Left lung (tissue), 10 donors: ENCODE results near the gene DPM1. TPM values are rescaled to one million over a fixed set of nuclear protein-coding genes. Genes with fewer than 3 reads are reported as not detected.

Experiments used
- ATAC-seq: fragments of 200-7000 bp; cut with Tn5 transposase; one replicate; pipeline ENCODE4 v1.9.1; 2020; ENCODE audit warnings: moderate library complexity
- DNase-seq, 4 donors: peaks; one replicate each; pipeline ENCODE4 v3.0.0-alpha.2; 2013 to 2020
- H3K27ac ChIP-seq, 2 donors: fragments of 200-600 bp; sonication (generic) in 1 of 2; one replicate each; pipeline versions ENCODE4 v1.5.0 to v1.8.0; 2020 to 2021
- H3K27me3 ChIP-seq, 2 donors: fragments of 200-600 bp; sonication (generic) in 1 of 2; one replicate each; pipeline versions ENCODE4 v1.5.0 to v1.8.0; 2020 to 2021
- H3K36me3 ChIP-seq, 2 donors: fragments of 200-600 bp; sonication (generic) in 1 of 2; one replicate each; pipeline versions ENCODE4 v1.5.0 to v1.8.0; 2020 to 2021
- H3K4me1 ChIP-seq, 2 donors: fragments of 200-600 bp; one replicate each; pipeline ENCODE4 v1.8.0; 2021
- H3K4me3 ChIP-seq, 2 donors: fragments of 200-600 bp; sonication (generic) in 1 of 2; one replicate each; pipeline versions ENCODE4 v1.5.0 to v1.8.0; 2020 to 2021; ENCODE audit warnings: mild to moderate bottlenecking in 1 of 2
- H3K9me3 ChIP-seq, 2 donors: fragments of 200-600 bp; sonication (generic) in 1 of 2; one replicate each; pipeline versions ENCODE4 v1.5.0 to v1.8.0; 2020 to 2021
- intact Hi-C, 2 donors: fragments of 100-400 bp; cut with DNase I; formaldehyde crosslinking; loops; one replicate each; pipeline versions ENCODE4 v1.11.2 to v1.14.2; 2022
- polyA plus RNA-seq, 6 donors: library from polyadenylated mRNA; unstranded; fragments of 120-200 nt; gene quantifications; one replicate each; pipeline ENCODE4 v1.2.1, GENCODE V29; 2013; ENCODE audit not compliant: insufficient read length in 6 of 6
- total RNA-seq, 2 donors: library from RNA; stranded (reverse); fragmentation: NEBNext Ultra II Directional; extraction: Animal tissue kit (Norgen Biotek cat#: 25700); gene quantifications; one replicate each; pipeline ENCODE4 v1.2.1, GENCODE V29; 2021
- TF ChIP-seq, protein P1 (sequence below), 2 donors: fragments of 200-600 bp; sonication (generic) in 1 of 2; IDR thresholded peaks; one replicate each; pipeline versions ENCODE4 v1.5.0 to v1.8.0; 2021; ENCODE audit warnings: antibody characterized with exemption in 2 of 2
- donor health status: DM: no; HTN: yes; CAD: no.
- donor health status: DM: no; HTN: no; CAD: no.

DPM1 gene
- total and polyA plus RNA-seq, 8 donors = 31.9 to 63.3 (median 56.4) TPM

DNA sequence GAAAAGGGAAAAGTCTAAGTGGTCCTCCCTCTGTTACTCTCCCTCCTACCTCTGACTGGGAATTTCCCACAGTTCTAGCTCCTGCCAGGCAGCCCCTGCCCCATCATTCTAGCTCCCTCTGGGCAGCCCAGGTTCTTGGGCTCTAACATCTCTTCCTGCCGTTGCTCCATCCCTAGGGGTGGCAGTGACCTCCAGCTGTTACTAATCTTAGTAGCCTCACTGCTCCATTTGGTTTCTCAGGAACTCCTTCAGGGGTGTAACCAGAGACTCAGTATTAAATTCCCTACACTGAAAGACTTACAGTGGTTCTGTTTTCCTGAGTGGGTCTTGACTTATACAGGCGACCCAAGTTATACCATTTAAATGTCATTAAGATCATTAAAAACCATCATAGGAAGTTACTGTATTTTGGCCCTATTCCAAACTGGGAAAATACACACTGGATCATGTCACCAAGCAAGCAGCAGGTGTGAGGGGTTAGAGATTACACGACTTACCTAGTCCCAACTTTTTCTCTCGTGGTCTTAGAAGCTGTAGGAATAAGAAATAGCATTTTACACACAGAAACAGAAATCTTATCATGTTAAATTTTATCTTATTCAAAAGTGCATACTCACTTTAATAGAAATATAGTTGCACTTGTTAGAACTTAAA, 10.1 kb downstream of the DPM1 start:
- no peaks in the 10 kb centered on the region for H3K9me3 ChIP-seq
- intact Hi-C loops = no loop called here
- H3K27ac ChIP-seq = no peak overlapping the region
- no peaks in the 10 kb centered on the region for H3K4me1 ChIP-seq
- no peak overlapping the region for H3K4me3 ChIP-seq
- H3K27me3 ChIP-seq = no peaks in the 10 kb centered on the region
- DNase-seq (no peak), ATAC-seq (no peak)
- TF ChIP-seq, protein P1, sequence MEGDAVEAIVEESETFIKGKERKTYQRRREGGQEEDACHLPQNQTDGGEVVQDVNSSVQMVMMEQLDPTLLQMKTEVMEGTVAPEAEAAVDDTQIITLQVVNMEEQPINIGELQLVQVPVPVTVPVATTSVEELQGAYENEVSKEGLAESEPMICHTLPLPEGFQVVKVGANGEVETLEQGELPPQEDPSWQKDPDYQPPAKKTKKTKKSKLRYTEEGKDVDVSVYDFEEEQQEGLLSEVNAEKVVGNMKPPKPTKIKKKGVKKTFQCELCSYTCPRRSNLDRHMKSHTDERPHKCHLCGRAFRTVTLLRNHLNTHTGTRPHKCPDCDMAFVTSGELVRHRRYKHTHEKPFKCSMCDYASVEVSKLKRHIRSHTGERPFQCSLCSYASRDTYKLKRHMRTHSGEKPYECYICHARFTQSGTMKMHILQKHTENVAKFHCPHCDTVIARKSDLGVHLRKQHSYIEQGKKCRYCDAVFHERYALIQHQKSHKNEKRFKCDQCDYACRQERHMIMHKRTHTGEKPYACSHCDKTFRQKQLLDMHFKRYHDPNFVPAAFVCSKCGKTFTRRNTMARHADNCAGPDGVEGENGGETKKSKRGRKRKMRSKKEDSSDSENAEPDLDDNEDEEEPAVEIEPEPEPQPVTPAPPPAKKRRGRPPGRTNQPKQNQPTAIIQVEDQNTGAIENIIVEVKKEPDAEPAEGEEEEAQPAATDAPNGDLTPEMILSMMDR (IDR thresholded peaks at IDR 0.05) = no peak
- H3K36me3 ChIP-seq = peaks cover 0 to 95% of the 10 kb centered on the region in 2 donors

DNA sequence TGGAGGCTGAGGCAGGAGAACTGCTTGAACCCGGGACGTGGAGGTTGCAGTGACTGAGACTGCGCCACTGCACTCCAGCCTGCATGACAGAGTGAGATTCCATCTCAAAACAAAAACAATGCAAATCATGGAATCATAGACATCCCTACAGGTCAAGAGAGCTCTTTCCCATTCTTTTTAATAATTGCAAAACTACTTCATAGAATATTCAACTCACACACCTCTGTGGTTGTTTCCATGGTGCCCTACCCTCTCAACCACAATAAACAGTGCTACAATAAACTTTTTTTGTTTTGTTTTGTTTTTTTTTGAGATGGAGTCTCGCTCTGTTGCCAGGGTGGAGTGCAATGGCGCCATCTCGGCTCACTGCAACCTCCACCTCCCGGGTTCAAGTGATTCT, 15.3 kb downstream of the DPM1 start:
- intact Hi-C loops = no loop called here
- Histone ChIP-seq H3K9me3 (no peaks in the 10 kb centered on the region), H3K4me3 (no peak overlapping the region), H3K36me3 (peaks cover 0 to 99% of the 10 kb centered on the region in 2 donors), H3K27me3 (no peaks in the 10 kb centered on the region), H3K4me1 (no peaks in the 10 kb centered on the region), H3K27ac (no peak overlapping the region)
- DNase-seq (no peak), ATAC-seq (no peak)
- TF ChIP-seq, protein P1 (IDR thresholded peaks at IDR 0.05) = no peak

DNA sequence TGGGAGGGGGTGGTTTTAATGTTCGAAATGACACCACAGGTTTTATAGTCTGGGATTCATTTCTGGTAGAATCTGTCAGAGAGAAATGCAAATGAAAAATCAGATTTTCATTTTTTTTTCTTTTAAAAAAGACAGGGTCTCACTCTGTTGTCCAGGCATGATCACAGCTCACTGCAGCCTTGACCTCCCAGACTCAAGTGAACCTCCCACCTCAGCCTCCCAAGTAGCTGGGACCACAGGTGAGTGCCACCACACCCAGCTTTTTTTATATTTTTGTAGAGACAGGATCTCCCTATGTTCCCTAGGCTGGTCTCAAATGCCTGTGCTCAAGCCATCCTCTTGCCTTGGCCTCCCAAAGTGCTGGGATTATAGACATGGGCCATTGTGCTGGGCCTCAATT, 24.7 kb downstream of the DPM1 start:
- Histone ChIP-seq H3K4me3 (no peak overlapping the region), H3K9me3 (no peaks in the 10 kb centered on the region), H3K27ac (no peak overlapping the region), H3K36me3 (peaks cover 0 to 53% of the 10 kb centered on the region in 2 donors), H3K4me1 (peaks cover 5 to 21% of the 10 kb centered on the region in 2 donors), H3K27me3 (no peaks in the 10 kb centered on the region)
- ATAC-seq (no peak), DNase-seq (no peak)
- intact Hi-C loops = no loop called here
- TF ChIP-seq, protein P1 (IDR thresholded peaks at IDR 0.05) = no peak

DNA sequence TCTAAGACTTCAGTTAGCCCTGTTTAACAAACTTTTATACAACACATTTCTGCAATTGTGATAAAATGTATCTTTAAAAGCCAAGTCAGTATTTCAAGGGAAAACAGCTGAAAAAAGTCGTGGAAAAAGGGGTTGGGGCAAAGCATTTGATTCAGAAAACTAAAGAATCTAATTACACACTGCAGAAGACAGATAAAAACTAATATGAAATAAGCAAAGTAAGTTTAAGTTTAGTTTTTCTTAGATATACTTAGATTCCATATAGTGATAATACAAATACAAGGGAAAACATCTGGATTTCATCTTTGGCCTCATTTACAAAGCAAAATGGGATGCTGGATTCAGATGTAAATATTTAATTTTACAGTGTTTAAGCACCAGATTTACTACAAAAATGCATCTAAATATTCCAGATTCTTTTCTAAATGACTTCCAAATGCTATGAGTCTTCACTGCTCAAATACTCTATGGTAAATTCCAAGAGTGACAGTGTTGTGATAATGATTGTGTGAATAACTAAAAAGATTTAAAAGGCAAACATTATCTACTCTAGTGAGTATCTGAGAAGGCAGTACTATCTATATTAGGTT, 25.5 kb downstream of the DPM1 start:
- intact Hi-C loops = no loop called here
- no peaks in the 10 kb centered on the region for H3K27me3 ChIP-seq
- peaks cover 11 to 29% of the 10 kb centered on the region in 2 donors for H3K4me1 ChIP-seq
- no peaks in the 10 kb centered on the region for H3K9me3 ChIP-seq
- TF ChIP-seq, protein P1 (IDR thresholded peaks at IDR 0.05) = no peak
- H3K4me3 ChIP-seq = no peak overlapping the region
- no peak for ATAC-seq
- peaks cover 0 to 45% of the 10 kb centered on the region in 2 donors for H3K36me3 ChIP-seq
- peak overlapping the region in 1 of 2 donors; percentile 98 for H3K27ac ChIP-seq
- peak in 1 of 4 donors; percentile 22 for DNase-seq

DNA sequence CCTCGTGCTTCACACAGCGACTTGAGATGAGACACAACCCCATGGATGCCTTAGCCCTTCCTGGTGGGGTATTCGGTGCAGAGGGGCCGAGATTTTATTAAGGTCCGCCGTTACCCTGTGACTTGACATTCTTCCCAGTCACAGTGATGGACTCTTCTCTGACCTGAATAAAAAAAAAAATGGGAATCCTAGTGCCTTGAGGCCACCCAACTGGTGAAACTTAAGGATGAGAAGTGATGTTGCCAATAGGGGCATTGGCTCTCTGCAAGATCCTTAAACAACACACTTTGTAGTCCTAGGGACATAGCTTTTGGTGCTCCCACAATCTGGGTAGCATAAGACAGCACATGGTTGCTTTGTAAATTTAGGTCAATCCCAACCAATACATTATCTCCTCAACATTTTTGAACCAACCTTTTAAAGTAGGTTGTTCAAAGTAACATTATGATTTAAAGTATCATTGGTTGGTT, 26.3 kb downstream of the DPM1 start:
- H3K4me1 ChIP-seq = peaks cover 11 to 37% of the 10 kb centered on the region in 2 donors
- ATAC-seq = no peak
- intact Hi-C loops = no loop called here
- H3K27ac ChIP-seq = peak overlapping the region; percentile 98
- no peak for DNase-seq
- H3K9me3 ChIP-seq = no peaks in the 10 kb centered on the region
- TF ChIP-seq, protein P1 (IDR thresholded peaks at IDR 0.05) = no peak
- H3K36me3 ChIP-seq = peaks cover 0 to 38% of the 10 kb centered on the region in 2 donors
- peak overlapping the region; percentile 39 to 80 for H3K4me3 ChIP-seq
- H3K27me3 ChIP-seq = no peaks in the 10 kb centered on the region
